ENCODE results near the gene BORCS5. TPM values are rescaled to one million over a fixed set of nuclear protein-coding genes. Genes with fewer than 3 reads are reported as not detected.
A peak's percentile ranks its signal among the peaks of the same experiment; 100 is the strongest.
"Not testable (repeated sequence)": the region's sequence is repeated elsewhere in the genome, so short reads cannot be mapped to it uniquely, and the experiment has no call there.

BORCS5 gene
- total and polyA plus RNA-seq, 3 experiments from 2014 or later: 22.0 to 39.7 (median 36.4) TPM

DNA sequence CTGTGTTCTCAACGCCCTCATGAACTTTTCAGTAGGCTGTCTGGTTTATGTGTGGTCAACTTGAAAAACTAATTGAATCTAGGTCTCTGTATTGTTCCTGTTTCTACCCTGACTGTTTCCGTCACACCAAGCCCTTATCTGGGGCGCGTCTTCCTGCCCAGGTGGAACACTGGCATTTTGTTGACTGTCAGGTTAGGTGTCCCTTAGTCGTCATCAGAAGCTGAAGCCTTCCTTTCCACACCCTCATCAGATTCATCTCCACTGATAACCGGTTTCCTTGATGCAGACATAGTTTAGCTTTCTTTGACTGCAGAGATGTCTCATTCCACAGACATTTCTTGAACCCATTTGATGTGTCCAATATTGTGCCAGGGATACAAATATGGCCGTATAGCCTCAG lies 109.3 kb downstream of the BORCS5 start:
- peak overlapping the region; percentile 50 to 72 (median 59) for H3K4me3 Mint-ChIP-seq

DNA sequence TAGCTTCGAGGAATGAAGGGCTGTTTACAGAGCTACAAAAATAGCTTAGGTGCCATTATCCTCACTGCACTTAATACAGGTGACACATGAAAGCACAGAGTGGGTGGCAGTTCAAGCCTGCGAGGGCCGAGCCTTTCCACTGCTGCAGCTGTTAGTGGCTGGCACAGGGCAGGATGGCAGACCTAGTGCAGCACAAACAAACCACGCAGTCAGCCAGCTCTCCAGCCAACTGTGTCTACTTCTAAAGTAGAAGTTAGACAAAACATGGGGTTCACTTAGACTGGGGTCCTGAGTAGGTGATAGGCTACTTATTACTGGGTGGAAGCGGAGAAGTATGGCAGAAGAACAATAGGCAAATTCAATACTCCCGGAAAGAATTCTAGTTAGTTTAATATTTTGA lies 110.4 kb downstream of the BORCS5 start:
- Mint-ChIP-seq H3K36me3 (peaks cover 19 to 71% (median 19%) of the 10 kb centered on the region in 3 donors), H3K4me3 (peak overlapping the region; percentile 26 to 78 (median 58)), H3K27me3 (no peaks in the 10 kb centered on the region), H3K4me1 (peaks cover 62 to 83% (median 70%) of the 10 kb centered on the region in 3 donors), H3K9me3 (peaks cover 0 to 2% (median 0%) of the 10 kb centered on the region in 5 donors), H3K27ac (peak overlapping the region; percentile 82 to 100 (median 99))
- H3K27ac ChIP-seq (ENCODE audit: low read depth, low read length): peak overlapping the region; percentile 52
- POLR2A ChIA-PET: interaction anchor here (0.6 to 1.5 kb wide), 4 partner anchors 10 to 25 kb away, joined by 3 to 4 read pairs (median 3); no protein-coding TSS in a partner anchor
- no peaks in the 10 kb centered on the region for H3K36me3 ChIP-seq (ENCODE audit: insufficient read depth, low read length)
- CTCF ChIA-PET: interaction anchor here (1.7 to 2.3 kb wide), 3 partner anchors 9 to 89 kb away, joined by 4 to 12 read pairs (median 6); no protein-coding TSS in a partner anchor
- no peak overlapping the region for H3K4me3 ChIP-seq (ENCODE audit: low read length)
- H3K4me1 ChIP-seq (ENCODE audit: insufficient read depth, low read length): peaks cover 44% of the 10 kb centered on the region
- peak in 2 of 5 donors; percentile 39 to 43 for DNase-seq
- H3K9me3 ChIP-seq (ENCODE audit: low read length): no peaks in the 10 kb centered on the region
- no peaks in the 10 kb centered on the region for H3K27me3 ChIP-seq (ENCODE audit: insufficient read depth, low read length, poor library complexity, severe bottlenecking)

More for the DNA sequence above, 109.3 kb downstream of the BORCS5 start:
- peaks cover 0 to 2% (median 0%) of the 10 kb centered on the region in 5 donors for H3K9me3 Mint-ChIP-seq
- Histone ChIP-seq H3K27me3 (ENCODE audit: insufficient read depth, low read length, poor library complexity, severe bottlenecking) (no peaks in the 10 kb centered on the region), H3K27ac (ENCODE audit: low read depth, low read length) (peak overlapping the region; percentile 68), H3K4me1 (ENCODE audit: insufficient read depth, low read length) (peaks cover 48% of the 10 kb centered on the region), H3K36me3 (ENCODE audit: insufficient read depth, low read length) (no peaks in the 10 kb centered on the region), H3K9me3 (ENCODE audit: low read length) (no peaks in the 10 kb centered on the region), H3K4me3 (ENCODE audit: low read length) (peak overlapping the region; percentile 5)
- CTCF ChIA-PET: interaction anchor here (1.0 to 2.3 kb wide), 9 partner anchors 9 to 189 kb away, joined by 3 to 12 read pairs (median 4); no protein-coding TSS in a partner anchor
- H3K27ac Mint-ChIP-seq: peak overlapping the region; percentile 93 to 100 (median 99)
- H3K4me1 Mint-ChIP-seq: peaks cover 71 to 85% (median 81%) of the 10 kb centered on the region in 3 donors
- POLR2A ChIA-PET: interaction anchor here (0.5 to 2.2 kb wide), 11 partner anchors 8 to 270 kb away, joined by 3 to 11 read pairs (median 4); no protein-coding TSS in a partner anchor
- peaks cover 22 to 68% (median 23%) of the 10 kb centered on the region in 3 donors for H3K36me3 Mint-ChIP-seq
- no peaks in the 10 kb centered on the region for H3K27me3 Mint-ChIP-seq
- peak; percentile 23 to 87 (median 80) for DNase-seq

DNA sequence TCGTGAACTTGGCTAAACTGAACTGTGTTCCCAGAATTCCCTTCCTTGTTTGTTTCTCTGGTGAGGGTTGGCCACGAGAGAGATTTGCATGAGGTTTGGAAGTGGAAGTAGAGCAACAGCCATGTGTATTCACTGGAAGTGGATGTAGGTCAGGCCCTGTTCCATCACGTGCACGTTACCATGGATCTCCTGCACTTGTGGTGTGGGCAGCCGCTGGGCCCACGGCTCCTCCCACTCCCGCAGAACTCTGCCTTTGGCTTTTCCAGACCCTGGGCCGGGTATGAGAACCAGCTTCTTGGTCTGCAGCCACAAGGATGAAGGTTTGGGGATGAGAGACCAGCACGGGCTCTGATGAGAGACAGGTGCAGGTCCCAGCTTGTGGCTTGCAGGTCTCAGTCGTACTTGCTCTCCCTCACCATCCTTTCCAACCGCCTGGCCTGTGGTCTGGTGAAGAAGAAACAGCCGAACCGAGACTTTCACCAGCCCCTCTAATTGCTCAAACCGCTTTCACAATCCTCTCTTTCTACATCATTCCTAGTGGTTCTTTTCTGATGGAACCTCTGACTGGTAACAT lies 110.9 kb downstream of the BORCS5 start:
- H3K27me3 ChIP-seq (ENCODE audit: insufficient read depth, low read length, poor library complexity, severe bottlenecking): no peaks in the 10 kb centered on the region
- H3K4me3 ChIP-seq (ENCODE audit: low read length): peak overlapping the region; percentile 26
- H3K27ac ChIP-seq (ENCODE audit: low read depth, low read length): peak overlapping the region; percentile 52
- peaks cover 19 to 71% (median 19%) of the 10 kb centered on the region in 3 donors for H3K36me3 Mint-ChIP-seq
- H3K4me1 Mint-ChIP-seq: peaks cover 61 to 82% (median 70%) of the 10 kb centered on the region in 3 donors
- no peaks in the 10 kb centered on the region for H3K9me3 ChIP-seq (ENCODE audit: low read length)
- no peaks in the 10 kb centered on the region for H3K27me3 Mint-ChIP-seq
- peak overlapping the region; percentile 26 to 78 (median 58) for H3K4me3 Mint-ChIP-seq
- peak in 4 of 5 donors; percentile 37 to 74 (median 66) for DNase-seq
- no peaks in the 10 kb centered on the region for H3K36me3 ChIP-seq (ENCODE audit: insufficient read depth, low read length)
- ChIA-PET CTCF (interaction anchor here (1.7 kb wide), 1 partner anchor 36 kb away, joined by 6 read pairs; no protein-coding TSS in a partner anchor), POLR2A (interaction anchor here (0.5 kb wide), 1 partner anchor 430 kb away, joined by 4 read pairs; no protein-coding TSS in a partner anchor)
- H3K27ac Mint-ChIP-seq: peak overlapping the region; percentile 82 to 100 (median 99)
- peaks cover 42% of the 10 kb centered on the region for H3K4me1 ChIP-seq (ENCODE audit: insufficient read depth, low read length)
- H3K9me3 Mint-ChIP-seq: peaks cover 0 to 2% (median 0%) of the 10 kb centered on the region in 5 donors

DNA sequence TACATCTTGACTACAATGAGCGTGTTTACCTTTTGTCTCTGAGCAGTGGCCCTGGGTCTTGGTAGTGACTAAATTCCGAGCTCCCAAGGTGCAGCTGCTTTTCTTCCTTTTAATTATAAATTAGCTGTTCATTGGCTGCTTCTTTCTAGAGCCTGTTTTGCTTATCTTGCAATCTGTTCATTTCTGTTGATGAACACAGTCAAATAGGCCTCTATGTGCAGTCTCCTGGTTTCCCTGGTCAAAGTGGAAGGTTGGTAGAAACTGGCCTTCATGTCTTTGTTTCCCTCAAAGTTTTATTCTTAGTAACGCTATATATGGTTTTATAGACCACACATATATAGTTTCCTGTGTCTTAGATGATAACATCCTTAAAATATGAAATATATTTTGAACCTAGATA lies 111.7 kb downstream of the BORCS5 start:
- Histone ChIP-seq H3K27ac (ENCODE audit: low read depth, low read length) (peak overlapping the region; percentile 52), H3K9me3 (ENCODE audit: low read length) (no peaks in the 10 kb centered on the region), H3K4me3 (ENCODE audit: low read length) (no peak overlapping the region), H3K36me3 (ENCODE audit: insufficient read depth, low read length) (no peaks in the 10 kb centered on the region), H3K4me1 (ENCODE audit: insufficient read depth, low read length) (peaks cover 42% of the 10 kb centered on the region), H3K27me3 (ENCODE audit: insufficient read depth, low read length, poor library complexity, severe bottlenecking) (no peaks in the 10 kb centered on the region)
- Mint-ChIP-seq H3K4me3 (peak overlapping the region in 2 of 7 donors; percentile 72 to 78), H3K27ac (peak overlapping the region; percentile 82 to 100 (median 99)), H3K4me1 (peaks cover 64 to 82% (median 68%) of the 10 kb centered on the region in 3 donors), H3K27me3 (no peaks in the 10 kb centered on the region), H3K36me3 (peaks cover 15 to 70% (median 21%) of the 10 kb centered on the region in 3 donors), H3K9me3 (peaks cover 0 to 2% (median 0%) of the 10 kb centered on the region in 5 donors)
- ChIA-PET CTCF (no interaction called here), POLR2A (interaction anchor here (0.5 kb wide), 1 partner anchor 429 kb away, joined by 4 read pairs; no protein-coding TSS in a partner anchor)
- DNase-seq: no peak

DNA sequence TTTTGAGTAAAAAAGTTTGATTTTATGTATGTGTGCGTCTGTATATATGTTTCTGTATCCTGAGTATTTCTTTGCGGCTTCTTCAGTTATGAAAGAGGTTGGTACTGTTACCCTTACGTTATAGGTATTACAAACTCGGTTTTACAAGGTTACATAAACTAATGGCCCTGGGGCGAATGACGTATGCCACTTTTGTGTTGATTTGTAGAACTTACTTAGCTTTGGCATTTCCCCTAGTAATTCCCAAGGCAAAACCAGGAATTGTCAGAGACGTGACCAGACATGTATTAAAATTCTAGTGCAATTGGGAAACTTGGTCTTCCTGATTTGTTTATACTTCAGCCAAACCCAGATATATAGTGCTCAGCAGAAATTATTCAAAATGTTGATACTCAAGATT lies 112.5 kb downstream of the BORCS5 start:
- no peak overlapping the region for H3K4me3 Mint-ChIP-seq
- no peak overlapping the region for H3K27ac ChIP-seq (ENCODE audit: low read depth, low read length)
- H3K4me3 ChIP-seq (ENCODE audit: low read length): no peak overlapping the region
- no peaks in the 10 kb centered on the region for H3K27me3 Mint-ChIP-seq
- peaks cover 0 to 2% (median 0%) of the 10 kb centered on the region in 5 donors for H3K9me3 Mint-ChIP-seq
- no peak for DNase-seq
- H3K27me3 ChIP-seq (ENCODE audit: insufficient read depth, low read length, poor library complexity, severe bottlenecking): no peaks in the 10 kb centered on the region
- H3K36me3 ChIP-seq (ENCODE audit: insufficient read depth, low read length): no peaks in the 10 kb centered on the region
- peaks cover 49% of the 10 kb centered on the region for H3K4me1 ChIP-seq (ENCODE audit: insufficient read depth, low read length)
- H3K27ac Mint-ChIP-seq: peak overlapping the region in 7 of 8 donors; percentile 49 to 100 (median 99)
- H3K4me1 Mint-ChIP-seq: peaks cover 69 to 85% (median 70%) of the 10 kb centered on the region in 3 donors
- POLR2A ChIA-PET: no interaction called here
- CTCF ChIA-PET: interaction anchor here (0.9 kb wide), 1 partner anchor 72 kb away, joined by 3 read pairs; no protein-coding TSS in a partner anchor
- peaks cover 14 to 76% (median 23%) of the 10 kb centered on the region in 3 donors for H3K36me3 Mint-ChIP-seq
- no peaks in the 10 kb centered on the region for H3K9me3 ChIP-seq (ENCODE audit: low read length)

- POLR2A ChIA-PET: no interaction called here
- Histone ChIP-seq H3K27me3 (ENCODE audit: insufficient read depth, low read length, poor library complexity, severe bottlenecking) (no peaks in the 10 kb centered on the region), H3K9me3 (ENCODE audit: low read length) (no peaks in the 10 kb centered on the region), H3K4me1 (ENCODE audit: insufficient read depth, low read length) (peaks cover 47% of the 10 kb centered on the region), H3K4me3 (ENCODE audit: low read length) (no peak overlapping the region), H3K36me3 (ENCODE audit: insufficient read depth, low read length) (no peaks in the 10 kb centered on the region), H3K27ac (ENCODE audit: low read depth, low read length) (no peak overlapping the region)
- CTCF ChIA-PET: interaction anchor here (1.5 kb wide), 1 partner anchor 266 kb away, joined by 3 read pairs; no protein-coding TSS in a partner anchor
- H3K36me3 Mint-ChIP-seq: peaks cover 15 to 71% (median 24%) of the 10 kb centered on the region in 3 donors
- H3K27me3 Mint-ChIP-seq: no peaks in the 10 kb centered on the region
- peaks cover 0 to 2% (median 0%) of the 10 kb centered on the region in 5 donors for H3K9me3 Mint-ChIP-seq
- H3K27ac Mint-ChIP-seq: peak overlapping the region in 7 of 8 donors; percentile 57 to 100 (median 75)
- no peak overlapping the region for H3K4me3 Mint-ChIP-seq
- peaks cover 68 to 85% (median 70%) of the 10 kb centered on the region in 3 donors for H3K4me1 Mint-ChIP-seq
- no peak for DNase-seq
Observed at GRCh38 chr12:12470751-12471306, 114.0 kb downstream of the BORCS5 start.

DNA sequence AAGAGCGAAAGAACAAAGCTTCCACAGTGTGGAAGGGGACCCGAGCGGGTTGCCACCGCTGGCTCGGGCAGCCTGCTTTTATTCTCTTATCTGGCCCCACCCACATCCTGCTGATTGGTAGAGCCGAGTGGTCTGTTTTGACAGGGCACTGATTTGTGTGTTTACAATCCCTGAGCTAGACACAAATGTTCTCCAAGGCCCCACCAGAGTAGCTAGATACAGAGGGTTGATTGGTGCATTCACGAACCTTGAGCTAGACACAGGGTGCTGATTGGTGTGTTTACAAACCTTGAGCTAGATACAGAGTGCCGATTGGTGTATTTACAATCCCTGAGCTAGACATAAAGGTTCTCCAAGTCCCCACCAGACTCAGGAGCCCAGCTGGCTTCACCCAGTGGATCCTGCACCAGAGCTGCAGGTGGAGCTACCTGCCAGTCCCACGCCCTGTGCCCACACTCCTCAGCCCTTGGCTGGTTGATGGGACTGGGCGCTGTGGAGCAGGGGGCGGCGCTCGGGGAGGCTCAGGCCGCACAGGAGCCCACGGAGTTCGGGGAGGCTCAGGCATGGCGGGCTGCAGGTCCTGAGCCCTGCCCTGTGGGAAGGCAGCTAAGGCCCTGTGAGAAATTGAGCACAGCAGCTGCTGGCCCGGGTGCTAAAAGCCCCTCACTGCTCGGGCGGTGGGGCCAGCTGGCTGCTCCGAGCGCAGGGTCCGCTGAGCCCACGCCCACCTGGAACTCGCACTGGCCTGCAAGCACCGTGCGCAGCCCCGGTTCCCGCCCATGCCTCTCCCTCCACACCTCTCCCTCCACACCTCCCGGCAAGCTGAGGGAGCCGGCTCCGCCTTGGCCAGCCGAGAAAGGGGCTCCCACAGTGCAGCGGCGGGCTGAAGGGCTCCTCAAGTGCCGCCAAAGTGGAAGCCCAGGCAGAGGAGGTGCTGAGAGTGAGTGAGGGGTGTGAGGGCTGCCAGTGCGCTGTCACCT lies 115.4 kb downstream of the BORCS5 start:
- H3K4me3 Mint-ChIP-seq: peak overlapping the region in 1 of 7 donors; percentile 7
- peaks cover 59 to 82% (median 65%) of the 10 kb centered on the region in 3 donors for H3K4me1 Mint-ChIP-seq
- H3K27me3 ChIP-seq (ENCODE audit: insufficient read depth, low read length, poor library complexity, severe bottlenecking); H3K4me3 ChIP-seq (ENCODE audit: low read length); H3K9me3 Mint-ChIP-seq; H3K9me3 ChIP-seq (ENCODE audit: low read length); H3K27ac ChIP-seq (ENCODE audit: low read depth, low read length); POLR2A ChIA-PET; H3K27me3 Mint-ChIP-seq; DNase-seq: not testable (repeated sequence)
- Histone ChIP-seq H3K4me1 (ENCODE audit: insufficient read depth, low read length) (peaks cover 38% of the 10 kb centered on the region), H3K36me3 (ENCODE audit: insufficient read depth, low read length) (peaks cover 10% of the 10 kb centered on the region)
- peak overlapping the region in 4 of 8 donors; percentile 69 to 88 (median 79) for H3K27ac Mint-ChIP-seq
- CTCF ChIA-PET: interaction anchor here (1.5 to 4.5 kb wide), 4 partner anchors 11 to 264 kb away, joined by 3 to 24 read pairs (median 6); no protein-coding TSS in a partner anchor
- peaks cover 14 to 75% (median 22%) of the 10 kb centered on the region in 3 donors for H3K36me3 Mint-ChIP-seq

Data from CD8-positive, alpha-beta memory T cell (primary cell).